ENCODE results near the gene RTN1. TPM values are rescaled to one million over a fixed set of nuclear protein-coding genes. Genes with fewer than 3 reads are reported as not detected.
A peak's percentile ranks its signal among the peaks of the same experiment; 100 is the strongest.

The RTN1 gene
- total RNA-seq, 6 experiments from 2014 or later, result 0.37 to 1.9 (median 0.53) TPM

- Histone ChIP-seq H3K36me3 (no peaks in the 10 kb centered on the region), H3K4me3 (peak within 1 kb of the TSS in 1 of 3 donors; percentile 26), H3K9me3 (no peaks in the 10 kb centered on the region), H3K27me3 (peaks cover 0 to 6% of the 10 kb centered on the region in 2 donors), H3K4me1 (peaks cover 0 to 8% (median 0%) of the 10 kb centered on the region in 4 donors), H3K27ac (no peak within 1 kb of the TSS)
- ATAC-seq (peak; percentile 87 to 98 (median 93)), DNase-seq (peak; percentile 64 to 88 (median 81))
- intact Hi-C loops (cut with DNase I), result no loop called here
- no peak for TF ChIP-seq POLR2A (IDR thresholded peaks at IDR 0.05)
- peak; percentile 41 to 70 (median 58) for TF ChIP-seq CTCF (IDR thresholded peaks at IDR 0.05)
- 24% methylated on average over 22 of the region's 46 CpGs for WGBS (ENCODE audit: insufficient coverage, low coverage, low lambda C conversion rate, missing lambda C conversion rate)
These were observed 294.0 kb downstream of the RTN1 start, which contains the start of gene CCDC175 for GRCh38 chr14:59576332-59577294. CCDC175 (minus strand) TSS chr14:59576812; CDS start chr14:59576775, 37 bp downstream.

- Histone ChIP-seq H3K27me3 (no peaks in the 10 kb centered on the region), H3K9me3 (no peaks in the 10 kb centered on the region), H3K4me1 (no peaks in the 10 kb centered on the region), H3K36me3 (no peaks in the 10 kb centered on the region), H3K27ac (no peak overlapping the region), H3K4me3 (no peak overlapping the region)
- TF ChIP-seq CTCF (IDR thresholded peaks at IDR 0.05), result no peak
- TF ChIP-seq POLR2A (IDR thresholded peaks at IDR 0.05), result no peak
- ATAC-seq (no peak), DNase-seq (no peak)
- intact Hi-C loops (cut with DNase I), result no loop called here
These were observed 300.5 kb downstream of the RTN1 start for GRCh38 chr14:59570122-59570521.

GRCh38 chr14:59566725-59567124, 303.9 kb downstream of the RTN1 start:
- no peak overlapping the region for H3K4me3 ChIP-seq
- intact Hi-C loops (cut with DNase I), result no loop called here
- no peaks in the 10 kb centered on the region for H3K9me3 ChIP-seq
- no peaks in the 10 kb centered on the region for H3K36me3 ChIP-seq
- no peaks in the 10 kb centered on the region for H3K4me1 ChIP-seq
- no peaks in the 10 kb centered on the region for H3K27me3 ChIP-seq
- H3K27ac ChIP-seq, result no peak overlapping the region
- no peak for ATAC-seq
- no peak for DNase-seq
- TF ChIP-seq CTCF (IDR thresholded peaks at IDR 0.05) (no peak), POLR2A (IDR thresholded peaks at IDR 0.05) (no peak)
- WGBS (ENCODE audit: insufficient coverage, low coverage, low lambda C conversion rate, missing lambda C conversion rate), result 42% methylated on average over 3 of the region's 3 CpGs

GRCh38 chr14:59566296-59566695, 304.3 kb downstream of the RTN1 start:
- intact Hi-C loops (cut with DNase I), result no loop called here
- Histone ChIP-seq H3K36me3 (no peaks in the 10 kb centered on the region), H3K4me3 (no peak overlapping the region), H3K27me3 (no peaks in the 10 kb centered on the region), H3K4me1 (no peaks in the 10 kb centered on the region), H3K9me3 (no peaks in the 10 kb centered on the region), H3K27ac (no peak overlapping the region)
- DNase-seq, result no peak
- no peak for TF ChIP-seq POLR2A (IDR thresholded peaks at IDR 0.05)
- no peak for TF ChIP-seq CTCF (IDR thresholded peaks at IDR 0.05)
- 21% methylated on average over 1 of the region's 1 CpG for WGBS (ENCODE audit: insufficient coverage, low coverage, low lambda C conversion rate, missing lambda C conversion rate)
- no peak for ATAC-seq
